Measurements from ENCODE around the gene KRTDAP. TPM values are rescaled to one million over a fixed set of nuclear protein-coding genes. Genes with fewer than 3 reads are reported as not detected.

The KRTDAP gene
- total RNA-seq, 1 donor from 2014 or later: not detected

- H3K27ac Mint-ChIP-seq (ENCODE audit: unreplicated experiment): no peak overlapping the region
- no peak for TF ChIP-seq CTCF (IDR thresholded peaks at IDR 0.05; ENCODE audit: partially characterized antibody, unreplicated experiment)
- peaks cover 3% of the 10 kb centered on the region for H3K27me3 Mint-ChIP-seq (ENCODE audit: unreplicated experiment)
- H3K9me3 Mint-ChIP-seq (ENCODE audit: unreplicated experiment): peaks cover 1% of the 10 kb centered on the region
- no peak for DNase-seq
- no peaks in the 10 kb centered on the region for H3K4me1 Mint-ChIP-seq (ENCODE audit: low read depth, unreplicated experiment)
- H3K4me3 Mint-ChIP-seq (ENCODE audit: unreplicated experiment): no peak overlapping the region
- no peaks in the 10 kb centered on the region for H3K36me3 Mint-ChIP-seq (ENCODE audit: unreplicated experiment)
Observed at GRCh38 chr19:35501684-35502083, 11.4 kb upstream of the KRTDAP start.

GRCh38 chr19:35500611-35501010 is 10.3 kb upstream of the KRTDAP start:
- Mint-ChIP-seq H3K27me3 (ENCODE audit: unreplicated experiment) (peaks cover 3% of the 10 kb centered on the region), H3K4me1 (ENCODE audit: low read depth, unreplicated experiment) (peaks cover under 1% of the 10 kb centered on the region), H3K9me3 (ENCODE audit: unreplicated experiment) (peaks cover 1% of the 10 kb centered on the region), H3K36me3 (ENCODE audit: unreplicated experiment) (no peaks in the 10 kb centered on the region), H3K4me3 (ENCODE audit: unreplicated experiment) (no peak overlapping the region), H3K27ac (ENCODE audit: unreplicated experiment) (no peak overlapping the region)
- TF ChIP-seq CTCF (IDR thresholded peaks at IDR 0.05; ENCODE audit: partially characterized antibody, unreplicated experiment): no peak
- no peak for DNase-seq

GRCh38 chr19:35498984-35499527 is 8.8 kb upstream of the KRTDAP start:
- no peak for TF ChIP-seq CTCF (IDR thresholded peaks at IDR 0.05; ENCODE audit: partially characterized antibody, unreplicated experiment)
- peaks cover 3% of the 10 kb centered on the region for H3K9me3 Mint-ChIP-seq (ENCODE audit: unreplicated experiment)
- no peaks in the 10 kb centered on the region for H3K27me3 Mint-ChIP-seq (ENCODE audit: unreplicated experiment)
- no peak overlapping the region for H3K27ac Mint-ChIP-seq (ENCODE audit: unreplicated experiment)
- no peak for DNase-seq
- H3K4me1 Mint-ChIP-seq (ENCODE audit: low read depth, unreplicated experiment): peaks cover 2% of the 10 kb centered on the region
- no peaks in the 10 kb centered on the region for H3K36me3 Mint-ChIP-seq (ENCODE audit: unreplicated experiment)
- H3K4me3 Mint-ChIP-seq (ENCODE audit: unreplicated experiment): no peak overlapping the region

- H3K27me3 Mint-ChIP-seq (ENCODE audit: unreplicated experiment): no peaks in the 10 kb centered on the region
- no peaks in the 10 kb centered on the region for H3K36me3 Mint-ChIP-seq (ENCODE audit: unreplicated experiment)
Observed at GRCh38 chr19:35498220-35498619, 8.0 kb upstream of the KRTDAP start.

More at GRCh38 chr19:35498220-35498619, 8.0 kb upstream of the KRTDAP start:
- Mint-ChIP-seq H3K4me3 (ENCODE audit: unreplicated experiment) (no peak overlapping the region), H3K9me3 (ENCODE audit: unreplicated experiment) (peaks cover 3% of the 10 kb centered on the region), H3K4me1 (ENCODE audit: low read depth, unreplicated experiment) (peaks cover 2% of the 10 kb centered on the region), H3K27ac (ENCODE audit: unreplicated experiment) (no peak overlapping the region)
- TF ChIP-seq CTCF (IDR thresholded peaks at IDR 0.05; ENCODE audit: partially characterized antibody, unreplicated experiment): no peak
- no peak for DNase-seq
